Neural cell (in vitro differentiated cells): Measurements from ENCODE around the gene SIGLEC1. TPM values are rescaled to one million over a fixed set of nuclear protein-coding genes. Genes with fewer than 3 reads are reported as not detected.

Experiments used
- H2AFZ ChIP-seq: fragments of 200-600, 300-800 bp; sonication (generic), shearing (Covaris generic); 2 replicates; pipeline ENCODE4 v1.6.0; 2014; ENCODE audit warnings: low read depth, mild to moderate bottlenecking, antibody characterized with exemption, low read length, moderate library complexity
- H3F3A ChIP-seq: fragments of 200-600 bp; shearing (Covaris generic); 2 replicates; pipeline ENCODE4 v1.6.1; 2016; ENCODE audit warnings: mild to moderate bottlenecking, moderate library complexity, mixed read lengths, antibody characterized with exemption, low read length; ENCODE audit not compliant: insufficient read depth, poor library complexity, severe bottlenecking
- H3K27ac ChIP-seq: fragments of 200-600, 300-800 bp; sonication (generic), shearing (Covaris generic); 2 replicates; pipeline ENCODE4 v1.5.1; 2014; ENCODE audit warnings: mild to moderate bottlenecking, low read length, moderate library complexity
- H3K27me3 ChIP-seq: fragments of 300-800, 200-600 bp; sonication (generic), shearing (Covaris generic); 2 replicates; pipeline ENCODE4 v1.6.0; 2014; ENCODE audit warnings: mild to moderate bottlenecking, low read depth, low read length, moderate library complexity; ENCODE audit not compliant: insufficient read depth
- H3K36me3 ChIP-seq: fragments of 300-800, 200-600 bp; sonication (generic), shearing (Covaris generic); 2 replicates; pipeline ENCODE4 v1.5.1; 2014; ENCODE audit warnings: mild to moderate bottlenecking, antibody characterized with exemption, low read length, moderate library complexity; ENCODE audit not compliant: insufficient read depth
- H3K4me2 ChIP-seq: fragments of 300-800, 200-600 bp; sonication (generic), shearing (Covaris generic); 2 replicates; pipeline ENCODE4 v1.6.0; 2014; ENCODE audit warnings: mild to moderate bottlenecking, low read length
- H3K4me3 ChIP-seq: fragments of 300-800, 200-600 bp; sonication (generic), shearing (Covaris generic); 2 replicates; pipeline ENCODE4 v1.5.1; 2014; ENCODE audit warnings: mild to moderate bottlenecking, low read length, moderate library complexity
- H3K79me2 ChIP-seq: fragments of 200-600 bp; shearing (Covaris generic); replicated peaks from 2 replicates; pipeline ENCODE4 v1.6.0; 2014; ENCODE audit warnings: mild to moderate bottlenecking, low read length, moderate library complexity; ENCODE audit not compliant: insufficient read depth
- H3K9ac ChIP-seq: fragments of 300-800, 200-600 bp; sonication (generic), shearing (Covaris generic); 2 replicates; pipeline ENCODE4 v1.6.1; 2016; ENCODE audit warnings: mild to moderate bottlenecking, low read length, mixed read lengths
- H3K9me2 ChIP-seq: fragments of 200-600 bp; shearing (Covaris generic); 2 replicates; pipeline ENCODE4 v1.6.1; 2016; ENCODE audit warnings: mild to moderate bottlenecking, low read length, mixed read lengths; ENCODE audit not compliant: insufficient read depth
- H3K9me3 ChIP-seq: fragments of 200-600, 300-800 bp; sonication (generic), shearing (Covaris generic); 2 replicates; pipeline ENCODE4 v1.6.1; 2016; ENCODE audit warnings: mild to moderate bottlenecking, mixed run types, low read length, moderate library complexity, mixed read lengths
- H4K20me1 ChIP-seq: fragments of 200-600 bp; shearing (Covaris generic); 2 replicates; pipeline ENCODE4 v1.6.1; 2016; ENCODE audit warnings: mild to moderate bottlenecking, mixed run types; ENCODE audit not compliant: insufficient read depth
- EP300 ChIP-seq: fragments of 450-650 bp; conservative IDR thresholded peaks from 2 replicates; pipeline ENCODE4 v1.6.1; 2014; ENCODE audit warnings: antibody characterized with exemption, mild to moderate bottlenecking, moderate library complexity; ENCODE audit not compliant: poor library complexity, severe bottlenecking
- EZH2 ChIP-seq: fragments of 200-600, 300-800 bp; shearing (Covaris generic), sonication (generic); IDR thresholded peaks from 2 replicates; pipeline ENCODE4 v1.6.1; 2014; ENCODE audit warnings: antibody characterized with exemption, low read length, borderline replicate concordance, mild to moderate bottlenecking; ENCODE audit not compliant: insufficient read depth, poor library complexity, severe bottlenecking
- MXI1 ChIP-seq: fragments of 450-650 bp; conservative IDR thresholded peaks from 2 replicates; pipeline ENCODE4 v1.6.1; 2014; ENCODE audit warnings: antibody characterized with exemption, mild to moderate bottlenecking; ENCODE audit not compliant: poor library complexity, severe bottlenecking
- POLR2AphosphoS5 ChIP-seq: IDR thresholded peaks from 2 replicates; pipeline ENCODE4 v1.6.1; 2012
- RAD21 ChIP-seq: fragments of 450-650 bp; conservative IDR thresholded peaks from 2 replicates; pipeline ENCODE4 v1.6.1; 2014; ENCODE audit warnings: antibody characterized with exemption, mild to moderate bottlenecking, moderate library complexity
- SMC3 ChIP-seq: fragments of 450-650 bp; conservative IDR thresholded peaks from 2 replicates; pipeline ENCODE4 v1.6.1; 2014; ENCODE audit warnings: antibody characterized with exemption, mild to moderate bottlenecking, moderate library complexity; ENCODE audit not compliant: poor library complexity
- TAF1 ChIP-seq: IDR thresholded peaks from 2 replicates; pipeline ENCODE4 v1.6.1; 2012; ENCODE audit warnings: low read depth
- polyA plus RNA-seq: library from polyadenylated mRNA; depleted of rRNA; stranded (reverse); fragments of >200 nt; gene quantifications from 2 replicates; pipeline ENCODE4 v1.2.3, GENCODE V29; 2014
- TF ChIP-seq, protein P1 (sequence below): IDR thresholded peaks from 2 replicates; pipeline ENCODE4 v1.6.1; 2012; ENCODE audit warnings: borderline replicate concordance
- TF ChIP-seq, protein P2 (sequence below): fragments of 450-650 bp; IDR thresholded peaks from 2 replicates; pipeline ENCODE4 v1.5.1; 2014; ENCODE audit warnings: antibody characterized with exemption, mild to moderate bottlenecking, moderate library complexity; ENCODE audit not compliant: poor library complexity, severe bottlenecking

SIGLEC1 gene
- polyA plus RNA-seq, 1 donor from 2014 or later: 0.12 TPM

DNA sequence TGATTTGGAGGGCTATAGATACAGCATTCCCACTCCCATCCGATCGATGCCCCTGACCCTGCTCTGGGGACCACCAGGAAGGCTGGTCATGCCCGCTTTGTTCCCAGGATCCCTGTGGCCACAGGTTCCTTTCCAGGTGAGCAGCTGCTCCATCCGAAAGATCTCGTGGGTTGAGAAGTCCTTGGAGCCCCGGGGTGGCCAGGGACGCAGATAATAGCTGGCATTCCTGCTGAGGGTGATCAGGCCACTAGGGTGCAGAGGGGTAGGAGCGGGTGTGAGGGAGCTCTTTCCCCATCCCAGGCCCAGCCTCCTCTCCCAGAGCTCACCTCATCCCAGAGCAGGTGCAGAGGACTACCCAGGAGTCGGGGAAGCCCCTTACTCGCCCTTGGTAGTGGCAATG lies 38.0 kb downstream of the SIGLEC1 start:
- Histone ChIP-seq H3K9ac (no peak overlapping the region), H3K36me3 (no peaks in the 10 kb centered on the region), H3K4me2 (no peak overlapping the region), H3K27ac (no peak overlapping the region), H2AFZ (no peak overlapping the region), H3K4me3 (no peak overlapping the region), H4K20me1 (no peaks in the 10 kb centered on the region), H3K27me3 (peaks cover 36% of the 10 kb centered on the region), H3F3A (no peaks in the 10 kb centered on the region), H3K9me3 (no peaks in the 10 kb centered on the region), H3K9me2 (no peaks in the 10 kb centered on the region), H3K79me2 (no peaks in the 10 kb centered on the region)
- TF ChIP-seq SMC3 (no peak), POLR2AphosphoS5 (no peak), EZH2 (no peak), EP300 (no peak), MXI1 (no peak)
- TF ChIP-seq, protein P1, sequence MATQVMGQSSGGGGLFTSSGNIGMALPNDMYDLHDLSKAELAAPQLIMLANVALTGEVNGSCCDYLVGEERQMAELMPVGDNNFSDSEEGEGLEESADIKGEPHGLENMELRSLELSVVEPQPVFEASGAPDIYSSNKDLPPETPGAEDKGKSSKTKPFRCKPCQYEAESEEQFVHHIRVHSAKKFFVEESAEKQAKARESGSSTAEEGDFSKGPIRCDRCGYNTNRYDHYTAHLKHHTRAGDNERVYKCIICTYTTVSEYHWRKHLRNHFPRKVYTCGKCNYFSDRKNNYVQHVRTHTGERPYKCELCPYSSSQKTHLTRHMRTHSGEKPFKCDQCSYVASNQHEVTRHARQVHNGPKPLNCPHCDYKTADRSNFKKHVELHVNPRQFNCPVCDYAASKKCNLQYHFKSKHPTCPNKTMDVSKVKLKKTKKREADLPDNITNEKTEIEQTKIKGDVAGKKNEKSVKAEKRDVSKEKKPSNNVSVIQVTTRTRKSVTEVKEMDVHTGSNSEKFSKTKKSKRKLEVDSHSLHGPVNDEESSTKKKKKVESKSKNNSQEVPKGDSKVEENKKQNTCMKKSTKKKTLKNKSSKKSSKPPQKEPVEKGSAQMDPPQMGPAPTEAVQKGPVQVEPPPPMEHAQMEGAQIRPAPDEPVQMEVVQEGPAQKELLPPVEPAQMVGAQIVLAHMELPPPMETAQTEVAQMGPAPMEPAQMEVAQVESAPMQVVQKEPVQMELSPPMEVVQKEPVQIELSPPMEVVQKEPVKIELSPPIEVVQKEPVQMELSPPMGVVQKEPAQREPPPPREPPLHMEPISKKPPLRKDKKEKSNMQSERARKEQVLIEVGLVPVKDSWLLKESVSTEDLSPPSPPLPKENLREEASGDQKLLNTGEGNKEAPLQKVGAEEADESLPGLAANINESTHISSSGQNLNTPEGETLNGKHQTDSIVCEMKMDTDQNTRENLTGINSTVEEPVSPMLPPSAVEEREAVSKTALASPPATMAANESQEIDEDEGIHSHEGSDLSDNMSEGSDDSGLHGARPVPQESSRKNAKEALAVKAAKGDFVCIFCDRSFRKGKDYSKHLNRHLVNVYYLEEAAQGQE: no peak

DNA sequence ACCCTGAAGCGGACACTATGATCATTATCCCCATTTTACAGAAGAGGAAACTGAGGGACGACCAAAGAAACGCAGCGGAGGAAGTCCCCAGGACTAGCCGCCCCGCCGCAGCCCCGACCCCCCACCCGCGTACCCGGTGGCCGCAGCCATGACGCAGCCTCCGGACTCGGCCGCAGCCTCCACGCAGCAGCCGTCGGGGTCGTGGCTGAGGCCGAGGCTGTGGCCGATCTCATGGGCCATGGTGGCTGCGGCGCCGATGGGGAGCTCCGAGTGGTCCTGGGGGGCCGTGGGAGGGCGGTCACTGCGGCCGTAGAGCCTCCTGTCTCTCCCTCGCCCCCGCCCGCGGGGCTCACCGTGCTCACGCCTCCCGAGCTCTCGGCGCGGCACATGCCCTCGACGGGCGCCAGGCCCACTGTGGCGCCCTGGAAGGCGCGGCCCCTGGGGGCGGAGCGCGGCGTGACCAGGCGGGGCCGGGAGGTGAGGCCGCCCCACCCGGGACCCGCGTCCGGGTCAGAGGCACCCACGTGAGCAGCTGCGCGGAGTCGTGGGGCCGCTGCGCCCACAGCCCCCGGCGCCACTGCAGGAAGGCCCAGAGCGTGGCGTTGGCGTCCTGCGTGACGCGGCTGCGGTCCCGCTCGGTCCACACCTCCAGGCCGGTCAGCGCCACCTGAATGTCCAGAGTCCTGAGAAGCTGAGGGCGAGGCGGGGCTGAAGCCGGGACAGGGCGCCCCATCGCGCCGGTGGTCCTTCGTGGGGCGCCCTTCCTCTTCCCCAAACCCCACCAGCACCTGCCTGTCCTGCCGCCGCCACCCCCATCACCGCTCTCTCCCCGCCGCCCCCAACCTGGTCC lies 39.0 kb downstream of the SIGLEC1 start:
- TF ChIP-seq RAD21 (no peak), MXI1 (no peak), TAF1 (no peak), EP300 (no peak), POLR2AphosphoS5 (no peak), SMC3 (no peak), EZH2 (no peak)
- TF ChIP-seq, protein P1: no peak
- TF ChIP-seq, protein P2, sequence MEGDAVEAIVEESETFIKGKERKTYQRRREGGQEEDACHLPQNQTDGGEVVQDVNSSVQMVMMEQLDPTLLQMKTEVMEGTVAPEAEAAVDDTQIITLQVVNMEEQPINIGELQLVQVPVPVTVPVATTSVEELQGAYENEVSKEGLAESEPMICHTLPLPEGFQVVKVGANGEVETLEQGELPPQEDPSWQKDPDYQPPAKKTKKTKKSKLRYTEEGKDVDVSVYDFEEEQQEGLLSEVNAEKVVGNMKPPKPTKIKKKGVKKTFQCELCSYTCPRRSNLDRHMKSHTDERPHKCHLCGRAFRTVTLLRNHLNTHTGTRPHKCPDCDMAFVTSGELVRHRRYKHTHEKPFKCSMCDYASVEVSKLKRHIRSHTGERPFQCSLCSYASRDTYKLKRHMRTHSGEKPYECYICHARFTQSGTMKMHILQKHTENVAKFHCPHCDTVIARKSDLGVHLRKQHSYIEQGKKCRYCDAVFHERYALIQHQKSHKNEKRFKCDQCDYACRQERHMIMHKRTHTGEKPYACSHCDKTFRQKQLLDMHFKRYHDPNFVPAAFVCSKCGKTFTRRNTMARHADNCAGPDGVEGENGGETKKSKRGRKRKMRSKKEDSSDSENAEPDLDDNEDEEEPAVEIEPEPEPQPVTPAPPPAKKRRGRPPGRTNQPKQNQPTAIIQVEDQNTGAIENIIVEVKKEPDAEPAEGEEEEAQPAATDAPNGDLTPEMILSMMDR: no peak

More for the DNA sequence above, 39.0 kb downstream of the SIGLEC1 start:
- Histone ChIP-seq H3K36me3 (no peaks in the 10 kb centered on the region), H3K9me3 (no peaks in the 10 kb centered on the region), H3K9ac (no peak overlapping the region), H3K4me2 (no peak overlapping the region), H3F3A (no peaks in the 10 kb centered on the region), H3K79me2 (no peaks in the 10 kb centered on the region), H3K9me2 (no peaks in the 10 kb centered on the region), H3K27me3 (peaks cover 36% of the 10 kb centered on the region), H3K4me3 (no peak overlapping the region), H4K20me1 (no peaks in the 10 kb centered on the region), H3K27ac (no peak overlapping the region), H2AFZ (no peak overlapping the region)
